ENCODE data around the gene KRT26.

Gene KRT26

DNA sequence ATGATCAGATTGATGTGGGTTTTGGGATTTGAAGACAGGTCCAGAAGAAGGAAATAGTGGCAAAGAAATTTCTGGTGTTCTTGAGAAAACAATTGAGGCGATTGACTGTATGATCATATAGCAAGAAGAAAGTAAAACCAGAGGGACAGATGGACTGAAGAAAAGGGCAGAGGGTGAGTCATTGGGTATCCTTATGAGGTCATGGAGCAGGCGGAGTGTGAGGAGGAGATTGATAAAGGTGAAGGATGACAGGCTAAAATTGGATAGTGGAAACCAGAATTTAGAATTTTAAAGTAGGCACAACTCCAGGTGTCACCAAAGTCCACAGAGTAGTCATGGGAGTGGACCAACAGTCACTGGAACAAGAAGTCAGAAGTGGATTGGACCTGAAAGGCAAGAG lies 29.2 kb upstream of the KRT26 start:
- no peaks in the 10 kb centered on the region for H3F3A ChIP-seq (ENCODE audit: insufficient read depth)
- no peaks in the 10 kb centered on the region for H3K79me2 ChIP-seq (ENCODE audit: insufficient read depth, low read length)
- H3K36me3 ChIP-seq (ENCODE audit: low read length) = no peaks in the 10 kb centered on the region
- no peaks in the 10 kb centered on the region for H3K9me2 ChIP-seq (replicated peaks; ENCODE audit: insufficient read depth, low read length)
- no peak for TF ChIP-seq EZH2phosphoT487 (conservative IDR thresholded peaks at IDR 0.05; ENCODE audit: low read length)
- TF ChIP-seq, protein P1, sequence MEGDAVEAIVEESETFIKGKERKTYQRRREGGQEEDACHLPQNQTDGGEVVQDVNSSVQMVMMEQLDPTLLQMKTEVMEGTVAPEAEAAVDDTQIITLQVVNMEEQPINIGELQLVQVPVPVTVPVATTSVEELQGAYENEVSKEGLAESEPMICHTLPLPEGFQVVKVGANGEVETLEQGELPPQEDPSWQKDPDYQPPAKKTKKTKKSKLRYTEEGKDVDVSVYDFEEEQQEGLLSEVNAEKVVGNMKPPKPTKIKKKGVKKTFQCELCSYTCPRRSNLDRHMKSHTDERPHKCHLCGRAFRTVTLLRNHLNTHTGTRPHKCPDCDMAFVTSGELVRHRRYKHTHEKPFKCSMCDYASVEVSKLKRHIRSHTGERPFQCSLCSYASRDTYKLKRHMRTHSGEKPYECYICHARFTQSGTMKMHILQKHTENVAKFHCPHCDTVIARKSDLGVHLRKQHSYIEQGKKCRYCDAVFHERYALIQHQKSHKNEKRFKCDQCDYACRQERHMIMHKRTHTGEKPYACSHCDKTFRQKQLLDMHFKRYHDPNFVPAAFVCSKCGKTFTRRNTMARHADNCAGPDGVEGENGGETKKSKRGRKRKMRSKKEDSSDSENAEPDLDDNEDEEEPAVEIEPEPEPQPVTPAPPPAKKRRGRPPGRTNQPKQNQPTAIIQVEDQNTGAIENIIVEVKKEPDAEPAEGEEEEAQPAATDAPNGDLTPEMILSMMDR (IDR thresholded peaks at IDR 0.05; ENCODE audit: insufficient read depth, low read length, poor library complexity, severe bottlenecking) = no peak
- no peak overlapping the region for H2AFZ ChIP-seq (ENCODE audit: low read depth, low read length, severe bottlenecking)
- no peak overlapping the region for H3K4me3 ChIP-seq (ENCODE audit: insufficient read depth, low read length, poor library complexity, severe bottlenecking)
- no peak overlapping the region for H3K9ac ChIP-seq (ENCODE audit: low read length)
- H3K4me2 ChIP-seq (ENCODE audit: low read depth, low read length, poor library complexity, severe bottlenecking) = no peak overlapping the region
- no peak overlapping the region for H3K27ac ChIP-seq (ENCODE audit: low read depth, low read length)
- no peaks in the 10 kb centered on the region for H3K27me3 ChIP-seq (ENCODE audit: low read length)
- H4K20me1 ChIP-seq (ENCODE audit: low read depth, low read length) = no peaks in the 10 kb centered on the region
- H3K9me3 ChIP-seq (ENCODE audit: insufficient read depth, low read length) = no peaks in the 10 kb centered on the region

DNA sequence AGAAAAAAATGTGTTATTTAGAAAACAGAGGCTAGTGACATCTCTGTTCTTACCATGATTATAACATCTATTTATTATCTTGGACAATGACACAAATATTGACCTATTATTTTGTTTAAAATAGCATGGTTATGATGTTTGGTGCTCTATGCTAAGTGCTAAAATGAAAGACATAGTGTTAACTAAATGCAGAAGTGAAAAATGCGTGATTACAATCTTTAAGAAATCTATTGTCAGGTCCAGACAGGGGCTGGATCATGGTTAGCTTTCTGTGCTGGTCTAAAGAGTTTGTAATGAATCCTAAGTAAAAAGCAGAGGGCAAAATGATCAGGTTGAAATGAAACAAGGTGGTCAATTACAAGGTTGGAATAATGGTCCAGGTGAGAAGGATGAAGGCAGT lies 28.4 kb upstream of the KRT26 start:
- no peaks in the 10 kb centered on the region for H4K20me1 ChIP-seq (ENCODE audit: low read depth, low read length)
- no peaks in the 10 kb centered on the region for H3K79me2 ChIP-seq (ENCODE audit: insufficient read depth, low read length)
- H3K27me3 ChIP-seq (ENCODE audit: low read length) = no peaks in the 10 kb centered on the region
- no peaks in the 10 kb centered on the region for H3K9me2 ChIP-seq (replicated peaks; ENCODE audit: insufficient read depth, low read length)
- no peak overlapping the region for H2AFZ ChIP-seq (ENCODE audit: low read depth, low read length, severe bottlenecking)
- no peaks in the 10 kb centered on the region for H3K36me3 ChIP-seq (ENCODE audit: low read length)
- no peak overlapping the region for H3K4me2 ChIP-seq (ENCODE audit: low read depth, low read length, poor library complexity, severe bottlenecking)
- H3F3A ChIP-seq (ENCODE audit: insufficient read depth) = no peaks in the 10 kb centered on the region
- TF ChIP-seq, protein P1 (IDR thresholded peaks at IDR 0.05; ENCODE audit: insufficient read depth, low read length, poor library complexity, severe bottlenecking) = no peak
- TF ChIP-seq EZH2phosphoT487 (conservative IDR thresholded peaks at IDR 0.05; ENCODE audit: low read length) = no peak
- no peaks in the 10 kb centered on the region for H3K9me3 ChIP-seq (ENCODE audit: insufficient read depth, low read length)
- H3K4me3 ChIP-seq (ENCODE audit: insufficient read depth, low read length, poor library complexity, severe bottlenecking) = no peak overlapping the region
- no peak overlapping the region for H3K9ac ChIP-seq (ENCODE audit: low read length)
- no peak overlapping the region for H3K27ac ChIP-seq (ENCODE audit: low read depth, low read length)

DNA sequence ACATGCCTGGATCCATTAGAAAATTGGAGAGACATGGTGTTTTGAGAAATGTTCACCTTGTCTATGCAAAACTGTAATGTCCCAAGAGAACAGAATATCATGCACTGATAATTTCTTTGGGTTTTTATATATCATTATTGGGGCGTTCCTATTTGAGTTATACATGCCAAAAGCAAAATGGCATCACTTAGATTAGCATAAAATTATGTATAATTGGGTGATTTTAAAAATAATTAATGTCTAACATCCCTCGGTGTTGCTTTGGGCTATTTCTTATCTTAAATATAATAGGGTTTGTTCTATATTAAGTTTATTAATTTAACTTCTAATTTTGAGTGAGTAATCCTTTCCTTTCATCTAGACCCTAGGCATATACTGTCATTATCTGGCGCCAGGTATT lies 27.9 kb upstream of the KRT26 start, which contains the start of gene KRT28:
Gene KRT28, minus strand, starts transcription at position 101 of the 400 bp plus-strand sequence. Its CDS starts 66 bp downstream, at position 35.
- Histone ChIP-seq H2AFZ (ENCODE audit: low read depth, low read length, severe bottlenecking) (no peak within 1 kb of the TSS), H3K4me2 (ENCODE audit: low read depth, low read length, poor library complexity, severe bottlenecking) (no peak within 1 kb of the TSS), H3K9me3 (ENCODE audit: insufficient read depth, low read length) (no peaks in the 10 kb centered on the region), H4K20me1 (ENCODE audit: low read depth, low read length) (no peaks in the 10 kb centered on the region), H3K79me2 (ENCODE audit: insufficient read depth, low read length) (no peaks in the 10 kb centered on the region), H3K27ac (ENCODE audit: low read depth, low read length) (no peak within 1 kb of the TSS), H3K4me3 (ENCODE audit: insufficient read depth, low read length, poor library complexity, severe bottlenecking) (no peak within 1 kb of the TSS), H3K9me2 (replicated peaks; ENCODE audit: insufficient read depth, low read length) (no peaks in the 10 kb centered on the region), H3F3A (ENCODE audit: insufficient read depth) (no peaks in the 10 kb centered on the region), H3K27me3 (ENCODE audit: low read length) (no peaks in the 10 kb centered on the region), H3K9ac (ENCODE audit: low read length) (no peak within 1 kb of the TSS), H3K36me3 (ENCODE audit: low read length) (no peaks in the 10 kb centered on the region)
- no peak for TF ChIP-seq EZH2phosphoT487 (conservative IDR thresholded peaks at IDR 0.05; ENCODE audit: low read length)
- TF ChIP-seq, protein P1 (IDR thresholded peaks at IDR 0.05; ENCODE audit: insufficient read depth, low read length, poor library complexity, severe bottlenecking) = no peak

All from SU-DHL-6 (cell line).